ENCODE measurements around the gene RNF222.

- TF ChIP-seq, protein P1, sequence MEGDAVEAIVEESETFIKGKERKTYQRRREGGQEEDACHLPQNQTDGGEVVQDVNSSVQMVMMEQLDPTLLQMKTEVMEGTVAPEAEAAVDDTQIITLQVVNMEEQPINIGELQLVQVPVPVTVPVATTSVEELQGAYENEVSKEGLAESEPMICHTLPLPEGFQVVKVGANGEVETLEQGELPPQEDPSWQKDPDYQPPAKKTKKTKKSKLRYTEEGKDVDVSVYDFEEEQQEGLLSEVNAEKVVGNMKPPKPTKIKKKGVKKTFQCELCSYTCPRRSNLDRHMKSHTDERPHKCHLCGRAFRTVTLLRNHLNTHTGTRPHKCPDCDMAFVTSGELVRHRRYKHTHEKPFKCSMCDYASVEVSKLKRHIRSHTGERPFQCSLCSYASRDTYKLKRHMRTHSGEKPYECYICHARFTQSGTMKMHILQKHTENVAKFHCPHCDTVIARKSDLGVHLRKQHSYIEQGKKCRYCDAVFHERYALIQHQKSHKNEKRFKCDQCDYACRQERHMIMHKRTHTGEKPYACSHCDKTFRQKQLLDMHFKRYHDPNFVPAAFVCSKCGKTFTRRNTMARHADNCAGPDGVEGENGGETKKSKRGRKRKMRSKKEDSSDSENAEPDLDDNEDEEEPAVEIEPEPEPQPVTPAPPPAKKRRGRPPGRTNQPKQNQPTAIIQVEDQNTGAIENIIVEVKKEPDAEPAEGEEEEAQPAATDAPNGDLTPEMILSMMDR (IDR thresholded peaks at IDR 0.05) = no peak
- TF ChIP-seq POLR2A (IDR thresholded peaks at IDR 0.05) = no peak
- no peak for TF ChIP-seq POLR2AphosphoS5 (IDR thresholded peaks at IDR 0.05; ENCODE audit: insufficient read depth in 1 of 2, low read depth in 1 of 2)
These were observed 8.5 kb upstream of the RNF222 start for GRCh38 chr17:8406174-8406573.
